Stimulated activated naive CD8-positive, alpha-beta T cell treated with anti-CD3 and anti-CD28 coated beads, Interleukin-15, Interleukin-2, amounts not matched to agents 100 ng/mL and 50 ng/mL, for 24 hours (primary cell): ENCODE results near the gene CNOT1.
"Not testable (repeated sequence)": the region's sequence is repeated elsewhere in the genome, so short reads cannot be mapped to it uniquely, and the experiment has no call there.

Experiments
- H3K27ac Mint-ChIP-seq: one replicate; pipeline ENCODE4 v1.8.0; 2021; ENCODE audit warnings: mild to moderate bottlenecking, mixed read lengths
- H3K27me3 Mint-ChIP-seq: one replicate; pipeline ENCODE4 v1.8.0; 2021; ENCODE audit warnings: mixed read lengths
- H3K36me3 Mint-ChIP-seq: one replicate; pipeline ENCODE4 v1.8.0; 2021; ENCODE audit warnings: low read depth, mixed read lengths
- H3K4me1 Mint-ChIP-seq: one replicate; pipeline ENCODE4 v1.8.0; 2021; ENCODE audit warnings: low read depth, mixed read lengths
- H3K4me3 Mint-ChIP-seq: one replicate; pipeline ENCODE4 v1.8.0; 2021; ENCODE audit warnings: mild to moderate bottlenecking, mixed read lengths
- H3K9me3 Mint-ChIP-seq: one replicate; pipeline ENCODE4 v1.8.0; 2021; ENCODE audit warnings: mixed read lengths

CNOT1 gene

DNA sequence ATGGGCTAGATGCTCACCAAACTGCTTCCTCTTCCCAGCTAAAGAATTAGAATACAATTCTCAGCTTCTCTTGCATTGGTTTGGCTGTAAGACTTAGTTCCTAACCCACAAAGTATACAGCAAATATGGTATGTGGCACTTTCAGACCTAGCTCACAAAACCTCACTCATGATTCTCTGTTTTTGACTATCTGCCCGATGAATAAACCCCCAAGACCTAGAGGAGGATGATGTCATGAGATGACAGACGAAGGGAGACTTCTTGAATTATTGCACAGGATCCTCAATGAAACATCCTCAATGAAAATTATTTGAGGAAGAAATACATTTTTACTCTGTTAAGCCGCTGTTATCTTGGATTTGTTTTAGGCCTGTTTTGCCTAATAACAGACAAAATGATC, 14.3 kb downstream of the CNOT1 start:
- Mint-ChIP-seq H3K36me3 (peaks cover 52% of the 10 kb centered on the region), H3K4me3 (no peak overlapping the region), H3K27ac (peak overlapping the region; percentile 37), H3K4me1 (peaks cover 40% of the 10 kb centered on the region), H3K27me3 (no peaks in the 10 kb centered on the region), H3K9me3 (no peaks in the 10 kb centered on the region)

DNA sequence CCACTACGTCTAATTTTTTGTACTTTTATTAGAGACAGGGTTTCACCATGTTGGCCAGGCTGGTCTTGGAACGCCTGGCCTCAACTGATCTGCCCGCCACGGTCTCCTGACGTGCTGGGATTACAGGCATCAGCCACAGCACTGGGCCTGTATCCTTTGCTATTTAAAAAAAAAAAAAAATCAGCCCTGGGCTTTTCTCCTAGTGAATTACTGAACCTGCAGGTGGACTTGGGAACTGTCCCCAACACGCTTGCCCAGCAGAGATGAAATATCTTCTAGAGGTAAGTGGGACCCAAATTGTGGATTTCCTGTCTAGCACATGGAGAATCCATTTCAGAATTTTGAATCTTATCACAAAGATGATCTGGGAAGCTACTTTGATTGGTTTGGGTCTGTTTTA, 14.8 kb downstream of the CNOT1 start:
- no peak overlapping the region for H3K4me3 Mint-ChIP-seq
- H3K9me3 Mint-ChIP-seq = no peaks in the 10 kb centered on the region
- peaks cover 36% of the 10 kb centered on the region for H3K4me1 Mint-ChIP-seq
- no peaks in the 10 kb centered on the region for H3K27me3 Mint-ChIP-seq
- no peak overlapping the region for H3K27ac Mint-ChIP-seq
- H3K36me3 Mint-ChIP-seq = peaks cover 52% of the 10 kb centered on the region

DNA sequence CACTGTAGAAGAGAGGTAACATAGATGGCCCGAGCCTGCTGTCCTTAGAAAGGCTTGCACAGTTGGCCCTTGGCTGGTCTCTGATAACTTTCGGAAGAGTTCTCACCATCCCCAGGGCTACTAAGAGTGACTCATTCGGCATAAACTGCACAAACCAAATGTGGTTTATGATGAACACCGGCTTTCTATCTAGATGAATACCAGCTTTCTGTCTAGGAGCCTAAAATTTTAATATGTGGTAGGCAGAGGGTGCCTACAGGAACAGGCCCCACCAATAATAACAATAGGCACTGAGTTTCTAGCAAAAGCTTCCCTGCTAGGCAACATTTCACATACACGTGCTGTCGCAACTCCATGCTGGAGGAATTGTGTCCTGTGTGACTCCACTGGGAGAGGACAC, 15.4 kb downstream of the CNOT1 start:
- Mint-ChIP-seq H3K27ac (no peak overlapping the region), H3K36me3 (peaks cover 50% of the 10 kb centered on the region), H3K27me3 (no peaks in the 10 kb centered on the region), H3K4me3 (no peak overlapping the region), H3K9me3 (no peaks in the 10 kb centered on the region), H3K4me1 (peaks cover 33% of the 10 kb centered on the region)

DNA sequence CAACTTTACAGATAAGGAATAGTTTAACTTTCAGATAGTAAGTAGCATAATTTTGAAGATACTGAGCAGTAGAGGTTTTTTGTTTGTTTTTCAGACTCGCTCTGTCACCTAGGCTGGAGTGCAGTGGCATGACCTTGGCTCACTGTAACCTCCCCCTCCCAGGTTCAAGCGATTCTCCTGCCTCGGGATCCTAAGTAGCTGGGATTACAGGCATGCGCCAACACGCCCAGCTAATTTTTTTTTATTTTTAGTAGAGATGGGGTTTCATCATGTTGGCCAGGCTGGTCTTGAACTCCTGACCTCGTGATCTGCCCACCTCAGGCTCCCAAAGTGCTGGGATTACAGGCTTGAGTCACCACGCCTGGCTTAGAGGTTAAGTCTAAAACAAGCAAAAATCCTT, 16.7 kb downstream of the CNOT1 start:
- H3K27ac Mint-ChIP-seq, H3K4me3 Mint-ChIP-seq, H3K9me3 Mint-ChIP-seq, H3K27me3 Mint-ChIP-seq: not testable (repeated sequence)
- Mint-ChIP-seq H3K4me1 (peaks cover 39% of the 10 kb centered on the region), H3K36me3 (peaks cover 50% of the 10 kb centered on the region)

DNA sequence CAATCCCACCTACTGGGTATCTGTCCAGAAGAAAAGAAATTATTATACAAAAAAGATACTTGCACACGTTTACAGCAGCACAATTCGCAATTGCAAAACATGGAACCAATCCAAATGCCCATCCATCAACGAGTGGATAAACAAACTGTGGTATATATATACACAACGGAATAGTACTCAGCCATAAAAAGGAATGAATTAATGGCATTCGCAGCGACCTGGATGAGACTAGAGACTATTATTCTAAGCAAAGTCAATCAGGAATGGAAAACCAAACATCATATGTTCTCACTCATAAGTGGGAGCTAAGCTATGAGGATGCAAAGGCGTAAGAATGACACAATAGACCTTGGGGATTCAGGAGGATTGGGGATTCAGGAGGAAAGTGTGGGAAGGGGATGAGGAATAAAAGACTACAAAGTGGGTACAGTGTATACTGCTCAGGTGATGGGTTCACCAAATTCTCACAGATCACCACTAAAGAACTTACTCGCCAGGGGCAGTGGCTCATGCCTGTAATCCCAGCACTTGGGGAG, 21.0 kb downstream of the CNOT1 start:
- Mint-ChIP-seq H3K4me3 (no peak overlapping the region), H3K9me3 (no peaks in the 10 kb centered on the region), H3K4me1 (peaks cover 33% of the 10 kb centered on the region), H3K27me3 (no peaks in the 10 kb centered on the region), H3K36me3 (peaks cover 43% of the 10 kb centered on the region), H3K27ac (no peak overlapping the region)

DNA sequence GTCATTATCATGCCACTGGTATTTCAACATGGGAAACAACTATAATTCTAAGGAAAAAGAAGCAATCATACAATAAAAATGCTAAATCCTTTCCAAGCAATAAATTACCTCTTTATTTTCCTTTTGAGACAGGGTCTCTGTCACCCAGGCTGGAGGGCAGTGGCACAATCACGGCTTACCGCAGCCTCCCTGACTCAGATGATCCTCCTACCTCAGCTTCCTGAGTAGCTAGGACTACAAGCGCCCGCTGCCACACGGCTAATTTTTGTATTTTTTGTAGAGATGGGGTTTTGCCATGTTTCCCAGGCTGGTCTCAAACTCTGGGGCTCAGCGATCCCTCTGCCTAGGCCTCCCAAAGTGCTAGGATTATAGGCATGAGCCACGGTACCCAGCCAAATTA, 24.1 kb downstream of the CNOT1 start:
- Mint-ChIP-seq H3K27me3 (no peaks in the 10 kb centered on the region), H3K4me1 (peaks cover 41% of the 10 kb centered on the region), H3K27ac (no peak overlapping the region), H3K36me3 (peaks cover 40% of the 10 kb centered on the region), H3K9me3 (no peaks in the 10 kb centered on the region), H3K4me3 (no peak overlapping the region)

DNA sequence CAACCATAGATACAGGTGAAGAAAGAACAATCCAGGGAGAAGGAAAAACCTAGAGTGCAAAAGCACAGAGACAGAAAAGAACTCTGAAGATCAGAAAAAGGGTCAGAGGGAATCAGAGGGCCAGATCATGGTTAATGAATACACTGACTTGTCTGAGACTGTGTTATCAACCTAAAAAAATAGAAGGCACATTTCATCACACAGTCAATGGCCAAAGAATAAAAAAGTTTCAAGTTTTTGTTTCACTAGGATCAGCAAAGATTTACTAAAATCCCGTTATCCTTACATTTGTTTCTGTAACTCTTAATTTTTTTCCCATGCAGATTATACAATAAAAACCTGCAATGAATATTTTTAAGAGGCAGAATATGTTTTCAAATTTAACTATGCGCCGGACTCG, 38.5 kb downstream of the CNOT1 start:
- Mint-ChIP-seq H3K27me3 (no peaks in the 10 kb centered on the region), H3K27ac (peak overlapping the region; percentile 36), H3K4me1 (peaks cover 12% of the 10 kb centered on the region), H3K9me3 (no peaks in the 10 kb centered on the region), H3K36me3 (peaks cover 75% of the 10 kb centered on the region), H3K4me3 (no peak overlapping the region)

DNA sequence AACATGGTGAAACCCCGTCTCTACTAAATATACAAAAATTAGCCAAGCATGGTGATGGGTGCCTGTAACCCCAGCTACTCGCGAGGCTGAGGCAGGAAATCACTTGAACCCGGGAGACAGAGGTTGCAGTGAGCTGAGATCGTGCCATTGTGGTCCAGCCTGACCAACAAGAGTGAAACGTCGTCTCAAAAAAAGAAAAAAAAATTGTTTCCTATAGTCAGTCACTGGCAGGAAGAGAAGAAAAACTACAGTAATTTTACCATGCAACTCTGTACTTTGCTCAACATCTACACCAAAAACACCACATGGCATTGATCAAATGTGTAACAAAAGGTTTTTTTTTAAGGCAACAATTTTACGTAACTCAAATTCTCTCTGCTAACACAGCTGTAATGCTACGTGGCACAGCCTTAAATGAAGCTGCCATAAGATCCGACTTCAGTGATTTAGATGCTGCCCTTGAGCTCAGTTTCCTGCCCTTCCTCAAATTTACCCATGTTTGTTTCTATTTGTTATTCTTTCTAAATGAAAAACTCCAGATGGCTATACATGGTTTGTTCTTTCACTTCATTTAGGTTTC, 40.2 kb downstream of the CNOT1 start:
- Mint-ChIP-seq H3K27me3 (no peaks in the 10 kb centered on the region), H3K9me3 (no peaks in the 10 kb centered on the region), H3K36me3 (peaks cover 81% of the 10 kb centered on the region), H3K4me1 (peaks cover 22% of the 10 kb centered on the region), H3K27ac (no peak overlapping the region), H3K4me3 (no peak overlapping the region)

DNA sequence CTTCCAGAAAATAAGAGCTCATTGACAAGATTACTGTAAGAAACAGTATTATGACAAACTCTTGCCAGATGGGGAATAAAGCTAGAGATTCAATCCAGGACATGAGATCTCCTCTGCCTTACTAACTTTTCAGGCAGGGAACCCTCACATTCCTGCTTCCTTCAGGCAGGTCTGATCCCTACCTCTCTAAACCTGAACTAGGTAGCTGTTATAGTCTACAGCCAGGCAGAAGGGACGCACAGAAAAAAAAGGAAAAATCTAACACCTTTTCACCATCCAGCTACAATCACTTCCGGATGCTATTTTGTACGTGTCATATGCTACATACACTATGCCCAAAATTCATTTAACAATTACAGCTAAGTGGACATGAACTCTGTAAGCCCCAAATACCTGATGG, 41.2 kb downstream of the CNOT1 start:
- no peak overlapping the region for H3K27ac Mint-ChIP-seq
- H3K4me1 Mint-ChIP-seq = peaks cover 24% of the 10 kb centered on the region
- no peaks in the 10 kb centered on the region for H3K27me3 Mint-ChIP-seq
- no peak overlapping the region for H3K4me3 Mint-ChIP-seq
- H3K9me3 Mint-ChIP-seq = no peaks in the 10 kb centered on the region
- H3K36me3 Mint-ChIP-seq = peaks cover 79% of the 10 kb centered on the region

DNA sequence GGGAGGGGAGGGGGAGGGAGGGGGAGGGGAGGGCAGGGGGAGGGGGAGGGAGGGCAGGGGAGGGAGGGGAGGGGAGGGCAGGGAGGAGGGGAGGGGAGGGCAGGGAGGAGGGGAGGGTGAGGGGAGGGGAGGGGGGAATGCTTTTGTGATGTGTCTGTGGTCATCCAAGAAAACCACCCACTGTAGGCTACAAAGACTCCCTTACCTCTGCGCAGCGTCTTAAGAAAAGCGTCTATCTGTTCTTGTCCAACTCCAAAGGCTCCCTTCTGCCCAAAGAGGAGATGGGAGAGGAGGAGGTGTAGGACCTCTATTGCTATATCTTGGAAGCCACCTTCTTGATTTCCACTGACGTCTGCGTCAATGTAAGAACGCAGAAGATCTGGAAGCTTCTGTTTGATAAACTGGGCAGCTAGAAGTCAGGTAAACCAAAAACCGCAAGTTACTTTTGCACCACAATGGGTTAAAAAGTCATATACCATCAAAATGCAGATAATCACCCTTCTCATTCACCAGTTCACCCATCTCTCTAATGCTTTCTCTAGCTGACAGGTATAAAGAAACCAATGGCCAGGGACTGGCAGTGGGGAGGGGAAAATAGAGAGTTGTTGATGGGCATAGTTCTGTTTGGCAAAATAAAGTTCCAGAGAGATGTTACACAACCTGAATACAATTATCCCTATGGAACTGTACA, 43.1 kb downstream of the CNOT1 start:
- Mint-ChIP-seq H3K4me1 (peaks cover 28% of the 10 kb centered on the region), H3K27me3 (no peaks in the 10 kb centered on the region), H3K27ac (peak overlapping the region; percentile 47), H3K9me3 (no peaks in the 10 kb centered on the region), H3K36me3 (peaks cover 78% of the 10 kb centered on the region), H3K4me3 (no peak overlapping the region)

DNA sequence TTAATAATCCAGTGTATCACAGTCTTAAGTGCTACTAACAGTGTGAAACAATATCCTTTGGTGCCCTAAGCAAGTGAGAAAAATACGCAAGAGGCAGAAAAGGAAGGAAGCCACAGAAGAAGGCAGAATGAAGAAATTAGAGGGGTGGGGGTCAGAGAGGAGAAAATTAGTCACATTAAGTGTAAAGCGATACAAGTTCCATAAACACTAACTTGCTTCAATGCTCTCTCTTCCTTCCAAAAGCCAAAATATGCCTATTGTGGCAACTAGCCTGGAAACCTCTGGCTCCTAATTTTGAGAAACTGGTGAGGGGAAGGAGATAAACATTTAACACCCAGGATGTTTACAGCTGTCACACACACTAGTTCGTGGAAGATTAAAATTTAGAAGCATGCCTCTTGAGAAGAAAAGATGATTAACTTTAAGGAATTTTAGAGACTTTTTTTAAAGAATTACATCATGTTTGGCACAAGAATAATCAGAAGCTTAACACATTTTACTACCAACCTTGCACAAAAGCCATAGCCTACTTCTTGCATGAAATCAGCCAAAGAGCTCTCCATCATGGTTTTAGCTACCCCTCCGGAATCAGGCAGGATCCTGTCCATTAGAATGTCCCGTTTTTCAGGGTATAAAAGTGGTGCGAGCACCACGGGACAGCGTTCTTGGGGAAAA, 44.7 kb downstream of the CNOT1 start:
- Mint-ChIP-seq H3K36me3 (peaks cover 80% of the 10 kb centered on the region), H3K27me3 (no peaks in the 10 kb centered on the region), H3K27ac (peak overlapping the region; percentile 45), H3K4me1 (peaks cover 23% of the 10 kb centered on the region), H3K4me3 (no peak overlapping the region), H3K9me3 (no peaks in the 10 kb centered on the region)

DNA sequence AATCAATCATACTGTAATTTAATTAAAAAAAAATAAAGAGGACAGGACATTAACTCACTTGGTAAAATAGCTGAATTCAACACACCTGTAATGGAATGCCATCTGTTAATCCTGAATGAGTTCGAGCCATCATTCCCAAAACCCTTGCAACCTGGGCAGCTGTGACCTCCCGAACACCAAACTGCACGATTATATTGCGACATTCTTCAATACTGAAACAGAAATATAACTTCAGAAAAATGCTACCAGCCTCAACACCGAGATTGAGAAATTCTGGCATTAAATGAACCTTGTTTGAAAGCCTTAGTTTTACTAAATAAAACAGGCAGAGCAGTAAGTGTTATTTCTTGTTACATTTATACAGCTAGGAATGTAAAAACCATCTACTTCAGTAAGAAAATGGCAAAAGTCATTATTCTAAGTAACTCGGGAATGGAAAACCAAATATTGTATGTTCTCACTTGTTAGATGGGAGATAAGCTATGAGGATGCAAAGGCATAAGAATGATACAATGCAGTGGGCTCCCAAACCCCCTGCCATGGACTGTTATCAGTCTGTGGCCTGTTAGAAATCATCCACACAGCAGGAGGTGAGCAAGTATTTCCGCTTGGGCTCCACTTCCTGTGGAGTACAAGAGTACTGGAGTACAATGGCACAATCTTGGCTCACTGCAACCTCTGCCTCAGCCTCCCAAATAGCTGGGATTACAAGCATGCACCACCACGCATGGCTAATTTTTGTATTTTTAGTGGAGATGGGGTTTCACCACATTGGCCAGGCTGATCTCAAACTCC, 46.5 kb downstream of the CNOT1 start:
- no peak overlapping the region for H3K4me3 Mint-ChIP-seq
- peaks cover 23% of the 10 kb centered on the region for H3K4me1 Mint-ChIP-seq
- H3K27ac Mint-ChIP-seq = peak overlapping the region; percentile 47
- no peaks in the 10 kb centered on the region for H3K27me3 Mint-ChIP-seq
- no peaks in the 10 kb centered on the region for H3K9me3 Mint-ChIP-seq
- H3K36me3 Mint-ChIP-seq = peaks cover 82% of the 10 kb centered on the region

DNA sequence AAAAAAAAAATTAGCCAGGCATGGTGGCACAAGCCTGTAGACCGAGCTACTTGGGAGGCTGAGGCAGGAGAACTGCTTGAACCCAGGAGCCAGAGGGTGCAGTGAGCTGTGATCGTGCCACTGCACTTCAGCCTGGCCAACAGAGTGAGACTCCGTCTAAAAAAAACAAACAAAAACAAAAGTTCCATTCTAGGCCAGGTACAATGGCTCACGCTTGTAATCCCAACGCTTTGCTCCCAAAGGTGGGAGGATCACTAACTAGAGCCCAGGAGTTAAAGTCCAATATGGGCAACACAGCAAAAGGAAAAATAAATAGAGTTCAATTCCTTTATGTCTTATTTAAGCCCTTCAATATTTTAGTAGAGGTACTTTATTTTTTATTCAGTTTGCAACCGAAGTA, 47.5 kb downstream of the CNOT1 start:
- H3K9me3 Mint-ChIP-seq = no peaks in the 10 kb centered on the region
- H3K36me3 Mint-ChIP-seq = peaks cover 84% of the 10 kb centered on the region
- H3K27me3 Mint-ChIP-seq = no peaks in the 10 kb centered on the region
- H3K4me3 Mint-ChIP-seq = no peak overlapping the region
- H3K27ac Mint-ChIP-seq = no peak overlapping the region
- H3K4me1 Mint-ChIP-seq = peaks cover 22% of the 10 kb centered on the region

DNA sequence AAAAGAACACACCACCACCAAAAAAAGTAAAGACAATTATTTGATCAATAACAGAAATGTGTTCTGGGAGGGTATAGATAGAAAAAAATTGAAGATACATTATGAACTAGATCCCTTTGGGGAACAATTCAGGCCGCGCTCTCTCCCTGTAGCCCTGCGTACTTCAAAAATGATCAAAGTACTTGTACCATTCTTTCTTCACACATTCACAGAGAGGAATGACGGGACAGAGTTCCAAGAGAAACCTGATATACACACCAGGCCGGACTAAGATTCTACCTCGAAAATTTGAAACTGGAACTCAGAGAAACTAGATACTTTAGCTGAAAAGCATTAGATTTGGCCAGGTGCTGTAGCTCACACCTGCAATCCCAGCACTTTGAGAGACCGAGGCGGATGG, 50.0 kb downstream of the CNOT1 start:
- no peak overlapping the region for H3K4me3 Mint-ChIP-seq
- H3K27me3 Mint-ChIP-seq = no peaks in the 10 kb centered on the region
- no peak overlapping the region for H3K27ac Mint-ChIP-seq
- peaks cover 7% of the 10 kb centered on the region for H3K4me1 Mint-ChIP-seq
- H3K9me3 Mint-ChIP-seq = no peaks in the 10 kb centered on the region
- peaks cover 86% of the 10 kb centered on the region for H3K36me3 Mint-ChIP-seq

DNA sequence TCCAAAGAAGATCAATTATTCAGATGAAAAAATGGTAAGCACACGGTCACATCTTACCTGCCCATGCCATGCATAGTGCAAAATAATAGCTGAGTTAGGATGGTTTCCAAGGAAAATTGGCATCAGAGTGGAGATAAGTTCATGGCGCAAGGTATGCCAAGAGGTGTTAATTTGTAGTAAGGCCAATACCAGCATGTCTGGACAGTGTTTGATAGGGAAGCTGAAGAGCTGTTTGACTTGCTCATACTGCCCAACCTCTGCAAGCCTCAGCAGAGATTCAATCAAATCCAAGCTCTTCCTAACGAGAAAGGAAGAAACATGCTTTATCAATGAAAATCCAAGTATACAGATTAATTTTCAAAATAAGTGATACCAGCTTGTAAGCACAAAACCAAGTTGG, 51.0 kb downstream of the CNOT1 start:
- peaks cover 4% of the 10 kb centered on the region for H3K4me1 Mint-ChIP-seq
- H3K36me3 Mint-ChIP-seq = peaks cover 92% of the 10 kb centered on the region
- H3K4me3 Mint-ChIP-seq = no peak overlapping the region
- H3K27me3 Mint-ChIP-seq = no peaks in the 10 kb centered on the region
- H3K27ac Mint-ChIP-seq = no peak overlapping the region
- H3K9me3 Mint-ChIP-seq = no peaks in the 10 kb centered on the region
